ENCODE results near the gene PGR.

Gene PGR

DNA sequence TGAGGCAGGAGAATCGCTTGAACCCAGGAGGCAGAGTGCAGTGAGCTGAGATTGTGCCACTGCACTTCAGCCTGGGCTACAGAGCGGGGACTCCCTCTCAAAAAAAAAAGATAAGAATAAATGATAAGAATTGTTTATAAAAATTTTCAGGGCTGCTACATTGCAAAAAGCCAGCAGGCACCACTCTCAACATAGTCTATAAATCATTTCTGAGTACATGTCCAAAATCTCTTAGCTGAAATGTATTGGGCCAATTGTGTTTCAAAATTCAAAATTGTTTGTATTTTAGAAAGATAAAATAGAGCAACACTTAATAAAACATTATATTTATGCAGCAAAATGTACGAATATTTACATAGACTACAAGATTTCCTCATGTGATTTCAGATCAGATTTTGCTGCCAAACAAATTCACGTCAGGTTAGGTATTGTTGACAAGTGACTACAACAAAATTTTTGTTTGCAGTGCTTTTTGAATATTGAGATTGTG lies 13.9 kb downstream of the PGR start:
- H2BK5ac ChIP-seq (ENCODE audit: low read length) = no peak overlapping the region
- H2AK5ac ChIP-seq (ENCODE audit: low read depth, low read length) = no peak overlapping the region
- H2BK120ac ChIP-seq (ENCODE audit: low read depth, low read length) = no peak overlapping the region
- no peak overlapping the region for H3K23ac ChIP-seq (ENCODE audit: low read depth, low read length, poor library complexity)
- no peak overlapping the region for H3K9ac ChIP-seq (ENCODE audit: low read depth, low read length, poor library complexity)
- no peak overlapping the region for H4K8ac ChIP-seq (ENCODE audit: low read depth, low read length)
- H2BK15ac ChIP-seq (ENCODE audit: low read length) = no peak overlapping the region
- H3K4me1 ChIP-seq (ENCODE audit: control insufficient read depth in 2 of 2, insufficient read depth in 1 of 2, low read depth in 1 of 2, low read length in 2 of 2) = no peaks in the 10 kb centered on the region
- WGBS, 2 donors (ENCODE audit: extremely low coverage in 2 of 2, insufficient read length in 2 of 2, insufficient replicate concordance in 1 of 2) = no CpG with 5 or more reads among the region's 4 CpGs
- no peaks in the 10 kb centered on the region for H3K36me3 ChIP-seq (replicated peaks in 1 of 2; ENCODE audit: control insufficient read depth in 2 of 2, insufficient read depth in 2 of 2, low read length in 2 of 2)
- no peak overlapping the region for H3K4me2 ChIP-seq (ENCODE audit: insufficient read depth, low read length, poor library complexity, severe bottlenecking)
- no peak overlapping the region for H3K4me3 ChIP-seq (ENCODE audit: low read length in 2 of 2)
- no peak overlapping the region for H3K4ac ChIP-seq (ENCODE audit: low read length)
- H2AFZ ChIP-seq (ENCODE audit: low read length) = no peak overlapping the region
- no peak overlapping the region for H3K18ac ChIP-seq (ENCODE audit: low read length)
- no peaks in the 10 kb centered on the region for H3K9me3 ChIP-seq (replicated peaks in 1 of 2; ENCODE audit: control insufficient read depth in 2 of 2, insufficient read depth in 1 of 2, low read depth in 1 of 2, low read length in 2 of 2)
- no peaks in the 10 kb centered on the region for H3K27me3 ChIP-seq (ENCODE audit: control insufficient read depth in 3 of 3, insufficient read depth in 3 of 3, low read depth in 1 of 3, low read length in 3 of 3)
- H4K91ac ChIP-seq (ENCODE audit: low read depth, low read length, poor library complexity) = no peak overlapping the region
- no peak overlapping the region for H3K27ac ChIP-seq (replicated peaks; ENCODE audit: low read length)
- no peaks in the 10 kb centered on the region for H3K79me1 ChIP-seq (ENCODE audit: low read depth, low read length)
- H2BK12ac ChIP-seq (ENCODE audit: low read length) = no peak overlapping the region
- no peak overlapping the region for H3K14ac ChIP-seq (ENCODE audit: low read length)
- DNase-seq (ENCODE audit: low spot score) = no peak

DNA sequence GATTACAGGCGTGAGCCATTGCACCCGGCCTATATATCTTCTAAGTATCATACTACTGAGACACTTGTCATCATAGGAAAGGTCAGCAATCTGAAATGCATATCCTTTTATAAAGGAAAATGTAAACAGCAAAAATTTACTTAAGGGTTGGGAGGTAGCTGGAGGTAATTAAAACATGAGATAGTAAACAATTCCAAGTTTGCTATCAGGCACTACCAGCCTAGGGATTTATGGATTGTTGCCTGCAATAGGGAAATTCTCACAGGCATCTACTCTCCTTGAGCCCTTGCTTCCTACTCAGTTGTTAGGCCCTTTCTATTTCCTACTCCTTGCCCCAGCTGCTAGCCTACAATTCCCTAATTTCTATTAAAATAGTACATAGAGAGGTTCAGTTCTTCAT lies 16.1 kb downstream of the PGR start:
- no peak overlapping the region for H2BK120ac ChIP-seq (ENCODE audit: low read depth, low read length)
- H3K18ac ChIP-seq (ENCODE audit: low read length) = no peak overlapping the region
- no peak overlapping the region for H3K23ac ChIP-seq (ENCODE audit: low read depth, low read length, poor library complexity)
- H3K36me3 ChIP-seq (replicated peaks in 1 of 2; ENCODE audit: control insufficient read depth in 2 of 2, insufficient read depth in 2 of 2, low read length in 2 of 2) = no peaks in the 10 kb centered on the region
- H3K14ac ChIP-seq (ENCODE audit: low read length) = no peak overlapping the region
- WGBS, 2 donors (ENCODE audit: extremely low coverage in 2 of 2, insufficient read length in 2 of 2, insufficient replicate concordance in 1 of 2) = no CpG with 5 or more reads among the region's 2 CpGs
- DNase-seq (ENCODE audit: low spot score) = no peak
- no peak overlapping the region for H2AK5ac ChIP-seq (ENCODE audit: low read depth, low read length)
- no peak overlapping the region for H3K4me3 ChIP-seq (ENCODE audit: low read length in 2 of 2)
- no peak overlapping the region for H3K4me2 ChIP-seq (ENCODE audit: insufficient read depth, low read length, poor library complexity, severe bottlenecking)
- H4K91ac ChIP-seq (ENCODE audit: low read depth, low read length, poor library complexity) = no peak overlapping the region
- H3K4ac ChIP-seq (ENCODE audit: low read length) = no peak overlapping the region
- H3K9me3 ChIP-seq (replicated peaks in 1 of 2; ENCODE audit: control insufficient read depth in 2 of 2, insufficient read depth in 1 of 2, low read depth in 1 of 2, low read length in 2 of 2) = no peaks in the 10 kb centered on the region
- H2BK15ac ChIP-seq (ENCODE audit: low read length) = no peak overlapping the region
- no peak overlapping the region for H2AFZ ChIP-seq (ENCODE audit: low read length)
- H3K27ac ChIP-seq (replicated peaks; ENCODE audit: low read length) = no peak overlapping the region
- H4K8ac ChIP-seq (ENCODE audit: low read depth, low read length) = no peak overlapping the region
- no peak overlapping the region for H3K9ac ChIP-seq (ENCODE audit: low read depth, low read length, poor library complexity)
- no peak overlapping the region for H2BK5ac ChIP-seq (ENCODE audit: low read length)
- H3K79me1 ChIP-seq (ENCODE audit: low read depth, low read length) = no peaks in the 10 kb centered on the region
- H2BK12ac ChIP-seq (ENCODE audit: low read length) = no peak overlapping the region
- H3K27me3 ChIP-seq (ENCODE audit: control insufficient read depth in 3 of 3, insufficient read depth in 3 of 3, low read depth in 1 of 3, low read length in 3 of 3) = no peaks in the 10 kb centered on the region
- H3K4me1 ChIP-seq (ENCODE audit: control insufficient read depth in 2 of 2, insufficient read depth in 1 of 2, low read depth in 1 of 2, low read length in 2 of 2) = no peaks in the 10 kb centered on the region

DNA sequence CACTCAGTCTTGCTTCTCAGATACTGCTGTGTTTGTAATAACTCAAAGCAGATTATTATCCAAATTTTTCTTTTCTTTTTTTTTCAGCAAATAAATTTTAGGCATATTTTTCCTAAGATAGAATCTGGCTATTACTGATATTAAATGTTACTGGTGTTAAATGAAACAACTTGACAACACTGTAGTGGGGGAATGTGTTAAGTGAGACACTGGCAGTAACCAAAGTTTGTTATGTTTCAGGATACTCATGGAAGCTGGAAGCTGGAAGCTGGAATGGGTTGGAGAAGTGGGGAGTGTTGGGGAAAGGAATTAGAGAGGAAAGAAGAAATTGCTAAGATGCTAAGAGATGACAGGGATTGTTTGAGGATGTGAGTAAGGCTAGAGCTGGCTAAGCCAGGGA lies 24.9 kb downstream of the PGR start:
- Histone ChIP-seq H2BK120ac (ENCODE audit: low read depth, low read length) (no peak overlapping the region), H3K9ac (ENCODE audit: low read depth, low read length, poor library complexity) (no peak overlapping the region), H4K91ac (ENCODE audit: low read depth, low read length, poor library complexity) (no peak overlapping the region), H3K27ac (replicated peaks; ENCODE audit: low read length) (no peak overlapping the region), H3K4ac (ENCODE audit: low read length) (no peak overlapping the region), H3K9me3 (replicated peaks in 1 of 2; ENCODE audit: control insufficient read depth in 2 of 2, insufficient read depth in 1 of 2, low read depth in 1 of 2, low read length in 2 of 2) (no peaks in the 10 kb centered on the region), H2AK5ac (ENCODE audit: low read depth, low read length) (no peak overlapping the region), H3K36me3 (replicated peaks in 1 of 2; ENCODE audit: control insufficient read depth in 2 of 2, insufficient read depth in 2 of 2, low read length in 2 of 2) (no peaks in the 10 kb centered on the region), H2BK12ac (ENCODE audit: low read length) (no peak overlapping the region), H3K79me1 (ENCODE audit: low read depth, low read length) (no peaks in the 10 kb centered on the region), H2AFZ (ENCODE audit: low read length) (no peak overlapping the region), H2BK15ac (ENCODE audit: low read length) (no peak overlapping the region), H3K27me3 (ENCODE audit: control insufficient read depth in 3 of 3, insufficient read depth in 3 of 3, low read depth in 1 of 3, low read length in 3 of 3) (no peaks in the 10 kb centered on the region), H3K23ac (ENCODE audit: low read depth, low read length, poor library complexity) (no peak overlapping the region), H3K4me2 (ENCODE audit: insufficient read depth, low read length, poor library complexity, severe bottlenecking) (no peak overlapping the region), H2BK5ac (ENCODE audit: low read length) (no peak overlapping the region), H3K18ac (ENCODE audit: low read length) (no peak overlapping the region), H3K14ac (ENCODE audit: low read length) (no peak overlapping the region), H4K8ac (ENCODE audit: low read depth, low read length) (no peak overlapping the region), H3K4me3 (ENCODE audit: low read length in 2 of 2) (no peak overlapping the region), H3K4me1 (ENCODE audit: control insufficient read depth in 2 of 2, insufficient read depth in 1 of 2, low read depth in 1 of 2, low read length in 2 of 2) (no peaks in the 10 kb centered on the region)
- no peak for DNase-seq (ENCODE audit: low spot score)

DNA sequence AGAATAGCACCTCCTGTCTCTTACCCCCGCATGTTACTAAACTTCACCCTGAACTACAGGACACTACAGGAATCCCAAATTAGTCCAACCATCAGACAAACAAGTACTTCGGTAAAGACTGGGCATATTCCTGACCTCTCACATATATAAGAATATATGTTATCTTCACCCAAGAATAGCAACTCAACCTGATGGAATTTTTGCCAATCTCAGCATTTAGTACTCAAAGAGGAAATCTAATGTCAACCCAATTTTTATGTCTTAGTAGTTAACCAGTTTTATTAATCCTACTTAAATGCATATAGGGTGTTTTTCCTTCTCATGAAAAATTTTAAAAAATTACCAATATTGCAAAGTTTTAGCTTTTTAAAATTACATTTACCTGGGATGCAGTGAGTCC lies 26.2 kb downstream of the PGR start:
- H3K9me3 ChIP-seq (replicated peaks in 1 of 2; ENCODE audit: control insufficient read depth in 2 of 2, insufficient read depth in 1 of 2, low read depth in 1 of 2, low read length in 2 of 2) = no peaks in the 10 kb centered on the region
- no peak overlapping the region for H2AFZ ChIP-seq (ENCODE audit: low read length)
- no CpG with 5 or more reads among the region's 2 CpGs for WGBS, 2 donors (ENCODE audit: extremely low coverage in 2 of 2, insufficient read length in 2 of 2, insufficient replicate concordance in 1 of 2)
- no peak overlapping the region for H3K18ac ChIP-seq (ENCODE audit: low read length)
- no peak overlapping the region for H3K4me2 ChIP-seq (ENCODE audit: insufficient read depth, low read length, poor library complexity, severe bottlenecking)
- H3K4me3 ChIP-seq (ENCODE audit: low read length in 2 of 2) = no peak overlapping the region
- H2BK12ac ChIP-seq (ENCODE audit: low read length) = no peak overlapping the region
- no peak overlapping the region for H4K91ac ChIP-seq (ENCODE audit: low read depth, low read length, poor library complexity)
- no peak for DNase-seq (ENCODE audit: low spot score)
- H3K79me1 ChIP-seq (ENCODE audit: low read depth, low read length) = no peaks in the 10 kb centered on the region
- no peaks in the 10 kb centered on the region for H3K4me1 ChIP-seq (ENCODE audit: control insufficient read depth in 2 of 2, insufficient read depth in 1 of 2, low read depth in 1 of 2, low read length in 2 of 2)
- H3K14ac ChIP-seq (ENCODE audit: low read length) = peak overlapping the region; percentile 56
- no peak overlapping the region for H2AK5ac ChIP-seq (ENCODE audit: low read depth, low read length)
- H3K23ac ChIP-seq (ENCODE audit: low read depth, low read length, poor library complexity) = no peak overlapping the region
- no peak overlapping the region for H3K4ac ChIP-seq (ENCODE audit: low read length)
- no peak overlapping the region for H2BK120ac ChIP-seq (ENCODE audit: low read depth, low read length)
- no peak overlapping the region for H2BK15ac ChIP-seq (ENCODE audit: low read length)
- H3K9ac ChIP-seq (ENCODE audit: low read depth, low read length, poor library complexity) = no peak overlapping the region
- no peak overlapping the region for H4K8ac ChIP-seq (ENCODE audit: low read depth, low read length)
- no peak overlapping the region for H3K27ac ChIP-seq (replicated peaks; ENCODE audit: low read length)
- no peak overlapping the region for H2BK5ac ChIP-seq (ENCODE audit: low read length)
- H3K36me3 ChIP-seq (replicated peaks in 1 of 2; ENCODE audit: control insufficient read depth in 2 of 2, insufficient read depth in 2 of 2, low read length in 2 of 2) = no peaks in the 10 kb centered on the region
- H3K27me3 ChIP-seq (ENCODE audit: control insufficient read depth in 3 of 3, insufficient read depth in 3 of 3, low read depth in 1 of 3, low read length in 3 of 3) = no peaks in the 10 kb centered on the region
